BLaER1 treated with 17β-estradiol and CSF1 and Interleukin-3, amounts not matched to agents 10 nM and 100 nM (cell line): ENCODE measurements around the gene SERPINB13.
A peak's percentile ranks its signal among the peaks of the same experiment; 100 is the strongest.

Experiments
- H3K27ac ChIP-seq, 11 experiments: shearing (Covaris generic); formaldehyde crosslinking; 2 replicates each; pipeline ENCODE4 v1.8.1; 2022
- H3K27me3 ChIP-seq, 11 experiments: shearing (Covaris generic); formaldehyde crosslinking; 2 replicates each; pipeline ENCODE4 v1.8.1; 2022
- H3K36me3 ChIP-seq, 11 experiments: shearing (Covaris generic); formaldehyde crosslinking; 2 replicates each; pipeline ENCODE4 v1.8.1; 2022
- H3K4me1 ChIP-seq, 10 experiments: shearing (Covaris generic); formaldehyde crosslinking; 2 replicates each; pipeline ENCODE4 v1.8.1; 2022
- H3K4me2 ChIP-seq, 11 experiments: shearing (Covaris generic); formaldehyde crosslinking; 2 replicates each; pipeline ENCODE4 v1.8.1; 2022
- H3K4me3 ChIP-seq, 10 experiments: shearing (Covaris generic); formaldehyde crosslinking; 2 replicates each; pipeline ENCODE4 v1.8.1; 2022
- H3K9ac ChIP-seq, 11 experiments: shearing (Covaris generic); formaldehyde crosslinking; 2 replicates each; pipeline ENCODE4 v1.8.1; 2022
- H3K9me3 ChIP-seq, 11 experiments: shearing (Covaris generic); formaldehyde crosslinking; replicated peaks in 1 of 11; 2 replicates each; pipeline ENCODE4 v1.8.1; 2022
- H4K20me1 ChIP-seq, 11 experiments: shearing (Covaris generic); formaldehyde crosslinking; 2 replicates each; pipeline ENCODE4 v1.8.1; 2022
- Cebpa-rat ChIP-seq, 11 experiments: shearing (Covaris generic); IDR thresholded peaks; 2 replicates each; pipeline ENCODE4 v1.8.1; 2022

SERPINB13 gene

GRCh38 chr18:63559567-63560491 lies 27.3 kb upstream of the SERPINB13 start:
- H3K9ac ChIP-seq = no peak overlapping the region
- no peaks in the 10 kb centered on the region for H4K20me1 ChIP-seq
- no peak for TF ChIP-seq Cebpa-rat (IDR thresholded peaks at IDR 0.05)
- H3K36me3 ChIP-seq = no peaks in the 10 kb centered on the region; a peak in 1 of 22 replicates
- H3K9me3 ChIP-seq = peaks cover 6 to 21% (median 13%) of the 10 kb centered on the region in 11 experiments; a peak in 16 of 22 replicates
- no peak overlapping the region for H3K27ac ChIP-seq
- no peak overlapping the region for H3K4me3 ChIP-seq
- no peak overlapping the region for H3K4me2 ChIP-seq
- peaks cover 10 to 23% (median 16%) of the 10 kb centered on the region in 10 experiments; a peak in 19 of 20 replicates for H3K4me1 ChIP-seq
- no peaks in the 10 kb centered on the region for H3K27me3 ChIP-seq

- Histone ChIP-seq H3K36me3 (no peaks in the 10 kb centered on the region), H3K4me3 (no peak overlapping the region), H3K9ac (no peak overlapping the region), H3K27ac (peak overlapping the region in 2 of 11 experiments; percentile 2 to 23; a peak in 1 of 22 replicates), H3K27me3 (no peaks in the 10 kb centered on the region), H3K4me1 (peaks cover 10 to 18% (median 14%) of the 10 kb centered on the region in 10 experiments; a peak in 19 of 20 replicates), H3K9me3 (peaks cover 0 to 6% (median 0%) of the 10 kb centered on the region in 11 experiments; a peak in 3 of 22 replicates), H3K4me2 (peak overlapping the region; percentile 26 to 72 (median 40); a peak in 20 of 22 replicates), H4K20me1 (no peaks in the 10 kb centered on the region)
- no peak for TF ChIP-seq Cebpa-rat (IDR thresholded peaks at IDR 0.05)
These were observed 24.9 kb upstream of the SERPINB13 start for GRCh38 chr18:63562284-63562683.

- Histone ChIP-seq H3K4me3 (no peak overlapping the region), H3K27me3 (no peaks in the 10 kb centered on the region), H3K36me3 (no peaks in the 10 kb centered on the region), H3K9ac (no peak overlapping the region), H4K20me1 (no peaks in the 10 kb centered on the region), H3K27ac (no peak overlapping the region), H3K9me3 (peaks cover 0 to 6% (median 0%) of the 10 kb centered on the region in 11 experiments; a peak in 4 of 22 replicates), H3K4me2 (no peak overlapping the region), H3K4me1 (peaks cover 10 to 23% (median 14%) of the 10 kb centered on the region in 10 experiments; a peak in 19 of 20 replicates)
- no peak for TF ChIP-seq Cebpa-rat (IDR thresholded peaks at IDR 0.05)
These were observed 23.1 kb upstream of the SERPINB13 start for GRCh38 chr18:63564021-63564420.

- Histone ChIP-seq H3K9ac (no peak overlapping the region), H4K20me1 (no peaks in the 10 kb centered on the region), H3K36me3 (no peaks in the 10 kb centered on the region), H3K4me2 (no peak overlapping the region), H3K27ac (no peak overlapping the region), H3K4me1 (peaks cover 10 to 23% (median 14%) of the 10 kb centered on the region in 10 experiments; a peak in 19 of 20 replicates), H3K27me3 (no peaks in the 10 kb centered on the region), H3K4me3 (no peak overlapping the region), H3K9me3 (peaks cover 0 to 6% (median 0%) of the 10 kb centered on the region in 11 experiments; a peak in 4 of 22 replicates)
- TF ChIP-seq Cebpa-rat (IDR thresholded peaks at IDR 0.05) = no peak
These were observed 22.6 kb upstream of the SERPINB13 start for GRCh38 chr18:63564561-63564960.

DNA sequence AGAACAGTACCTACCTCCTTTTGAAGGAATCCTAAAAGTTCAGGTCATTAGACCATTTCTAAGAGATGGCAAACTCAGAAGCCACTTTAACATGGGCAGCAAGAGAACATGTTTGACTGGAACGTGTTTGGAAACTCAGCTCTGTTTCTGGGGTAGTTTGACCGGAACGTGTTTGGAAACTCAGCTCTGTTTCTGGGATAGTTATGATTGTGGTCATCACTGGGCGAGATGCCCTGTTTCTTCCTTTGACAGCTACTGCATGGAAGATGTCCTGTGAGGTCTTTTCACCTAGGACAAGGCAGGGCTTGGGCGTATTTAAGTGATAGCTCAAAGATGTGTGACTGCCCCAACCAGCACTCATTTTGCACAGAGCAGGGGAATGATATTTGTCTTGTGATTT lies 19.9 kb upstream of the SERPINB13 start:
- Histone ChIP-seq H3K4me3 (no peak overlapping the region), H3K36me3 (no peaks in the 10 kb centered on the region), H3K27ac (no peak overlapping the region), H3K4me1 (peaks cover 6 to 17% (median 8%) of the 10 kb centered on the region in 10 experiments; a peak in 19 of 20 replicates), H3K4me2 (no peak overlapping the region), H3K9me3 (peaks cover 0 to 5% (median 0%) of the 10 kb centered on the region in 11 experiments; a peak in 2 of 22 replicates), H3K9ac (no peak overlapping the region), H4K20me1 (no peaks in the 10 kb centered on the region), H3K27me3 (no peaks in the 10 kb centered on the region)
- TF ChIP-seq Cebpa-rat (IDR thresholded peaks at IDR 0.05) = no peak

GRCh38 chr18:63567825-63568224 lies 19.3 kb upstream of the SERPINB13 start:
- no peaks in the 10 kb centered on the region for H3K27me3 ChIP-seq
- H3K9ac ChIP-seq = no peak overlapping the region
- no peak overlapping the region for H3K4me3 ChIP-seq
- H3K4me2 ChIP-seq = no peak overlapping the region
- H3K4me1 ChIP-seq = peaks cover 1 to 11% (median 3%) of the 10 kb centered on the region in 10 experiments; a peak in 12 of 20 replicates
- H3K27ac ChIP-seq = no peak overlapping the region
- H3K9me3 ChIP-seq = peaks cover 0 to 5% (median 0%) of the 10 kb centered on the region in 11 experiments; a peak in 2 of 22 replicates
- no peaks in the 10 kb centered on the region for H3K36me3 ChIP-seq
- H4K20me1 ChIP-seq = no peaks in the 10 kb centered on the region
- TF ChIP-seq Cebpa-rat (IDR thresholded peaks at IDR 0.05) = no peak

GRCh38 chr18:63570721-63571120 lies 16.4 kb upstream of the SERPINB13 start:
- Histone ChIP-seq H4K20me1 (no peaks in the 10 kb centered on the region), H3K27ac (no peak overlapping the region), H3K9me3 (peaks cover 0 to 5% (median 0%) of the 10 kb centered on the region in 11 experiments; a peak in 1 of 22 replicates), H3K27me3 (no peaks in the 10 kb centered on the region), H3K4me1 (peaks cover 0 to 5% (median 0%) of the 10 kb centered on the region in 10 experiments; a peak in 2 of 20 replicates), H3K4me2 (no peak overlapping the region), H3K4me3 (no peak overlapping the region), H3K36me3 (no peaks in the 10 kb centered on the region), H3K9ac (no peak overlapping the region)
- no peak for TF ChIP-seq Cebpa-rat (IDR thresholded peaks at IDR 0.05)

GRCh38 chr18:63575681-63576080 lies 11.5 kb upstream of the SERPINB13 start:
- Histone ChIP-seq H3K4me2 (no peak overlapping the region), H3K9ac (no peak overlapping the region), H3K9me3 (no peaks in the 10 kb centered on the region), H3K36me3 (no peaks in the 10 kb centered on the region), H3K4me3 (no peak overlapping the region), H4K20me1 (no peaks in the 10 kb centered on the region), H3K27me3 (no peaks in the 10 kb centered on the region), H3K4me1 (peaks cover 0 to 5% (median 0%) of the 10 kb centered on the region in 10 experiments; a peak in 3 of 20 replicates), H3K27ac (no peak overlapping the region)
- no peak for TF ChIP-seq Cebpa-rat (IDR thresholded peaks at IDR 0.05)

DNA sequence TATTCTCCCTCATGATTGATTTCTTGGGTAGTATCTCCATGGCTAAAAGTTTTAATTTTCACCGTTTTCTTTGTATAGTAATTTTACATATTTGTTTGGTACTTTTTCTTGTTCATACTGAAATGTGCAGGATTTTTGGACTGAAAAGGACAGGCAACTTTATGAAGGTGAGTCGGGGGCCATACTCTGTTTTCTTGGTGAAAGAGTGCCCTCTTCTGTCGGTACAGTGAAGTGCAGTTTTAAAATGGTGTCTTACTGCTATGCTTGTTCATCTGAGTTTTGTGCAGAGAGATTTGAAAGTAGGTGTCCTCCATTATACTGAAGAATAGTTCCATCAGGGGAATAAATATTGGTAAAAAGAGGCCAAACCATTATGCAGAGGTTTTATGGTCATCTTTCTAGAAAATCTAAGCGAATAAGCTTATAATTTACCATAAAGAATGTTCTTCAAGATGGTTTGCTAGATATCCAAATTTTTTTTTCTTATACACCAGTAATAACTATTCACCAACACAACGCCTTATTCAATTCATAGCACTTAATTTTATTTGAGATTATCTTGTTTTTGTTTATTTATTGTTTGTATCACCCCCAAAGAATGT lies 8.7 kb upstream of the SERPINB13 start:
- Histone ChIP-seq H4K20me1 (no peaks in the 10 kb centered on the region), H3K27ac (no peak overlapping the region), H3K4me3 (no peak overlapping the region), H3K4me1 (peaks cover 0 to 5% (median 0%) of the 10 kb centered on the region in 10 experiments; a peak in 3 of 20 replicates), H3K36me3 (no peaks in the 10 kb centered on the region), H3K9ac (no peak overlapping the region), H3K4me2 (no peak overlapping the region), H3K9me3 (no peaks in the 10 kb centered on the region), H3K27me3 (no peaks in the 10 kb centered on the region)
- TF ChIP-seq Cebpa-rat (IDR thresholded peaks at IDR 0.05) = no peak
